Smooth muscle cell (in vitro differentiated cells): ENCODE results near the gene CARD14. TPM values are rescaled to one million over a fixed set of nuclear protein-coding genes. Genes with fewer than 3 reads are reported as not detected.

Experiments
- DNase-seq: peaks from one replicate; lab custom pipeline; 2025; ENCODE audit not compliant: unreplicated experiment; lab: John Stamatoyannopoulos, UW
- H2AFZ ChIP-seq: fragments of 200-600 bp; sonication (generic); 2 replicates; pipeline ENCODE4 v1.6.0; 2016; ENCODE audit warnings: antibody characterized with exemption, low read depth, mild to moderate bottlenecking
- H3F3A ChIP-seq: fragments of 200-600 bp; sonication (generic); 2 replicates; pipeline ENCODE4 v1.6.0; 2017; ENCODE audit warnings: antibody characterized with exemption, low read depth
- H3K27ac ChIP-seq: fragments of 200-600 bp; sonication (generic); 2 replicates; pipeline ENCODE4 v1.5.1; 2016; ENCODE audit warnings: low read depth, mild to moderate bottlenecking
- H3K27me3 ChIP-seq: fragments of 200-600 bp; sonication (generic); 2 replicates; pipeline ENCODE4 v1.6.1; 2016; ENCODE audit warnings: low read depth, mild to moderate bottlenecking
- H3K36me3 ChIP-seq: fragments of 200-600 bp; sonication (generic); 2 replicates; pipeline ENCODE4 v1.5.1; 2016; ENCODE audit warnings: low read depth
- H3K4me1 ChIP-seq: fragments of 200-600 bp; sonication (generic); 2 replicates; pipeline ENCODE4 v1.5.1; 2016; ENCODE audit warnings: low read depth
- H3K4me2 ChIP-seq: fragments of 200-600 bp; sonication (generic); 2 replicates; pipeline ENCODE4 v1.6.0; 2016; ENCODE audit warnings: mild to moderate bottlenecking
- H3K4me3 ChIP-seq: fragments of 200-600 bp; sonication (generic); 2 replicates; pipeline ENCODE4 v1.5.1; 2016; ENCODE audit warnings: mild to moderate bottlenecking
- H3K79me2 ChIP-seq: fragments of 200-600 bp; sonication (generic); 2 replicates; pipeline ENCODE4 v1.6.0; 2016; ENCODE audit warnings: low read depth, mild to moderate bottlenecking
- H3K9ac ChIP-seq: fragments of 200-600 bp; sonication (generic); 2 replicates; pipeline ENCODE4 v1.6.0; 2016; ENCODE audit warnings: low read depth
- H3K9me3 ChIP-seq: fragments of 200-600 bp; sonication (generic); replicated peaks from 2 replicates; pipeline ENCODE4 v1.5.1; 2016; ENCODE audit warnings: low read depth
- H4K20me1 ChIP-seq: fragments of 200-600 bp; sonication (generic); 2 replicates; pipeline ENCODE4 v1.6.0; 2016; ENCODE audit warnings: low read depth
- WGBS: methylation state at CpG from one replicate; pipeline ENCODE4 v1.1.7; 2016; ENCODE audit warnings: low lambda C conversion rate; 5-methylcytosine and 5-hydroxymethylcytosine counted together
- polyA plus RNA-seq: library from polyadenylated mRNA; unstranded; fragments of >200 nt; fragmentation: Nextera tagmentation; extraction: Ambion mirVana; gene quantifications from 2 replicates; pipeline ENCODE4 v1.2.1, GENCODE V29; 2016
- total RNA-seq: library from RNA; depleted of rRNA; stranded (reverse); fragments of >200 nt; gene quantifications from 2 replicates; pipeline ENCODE4 v1.2.3, GENCODE V29; 2014
- TF ChIP-seq, protein P1 (sequence below): fragments of 200-600 bp; sonication (generic); IDR thresholded peaks from 2 replicates; pipeline ENCODE4 v1.5.1; 2017; ENCODE audit warnings: borderline replicate concordance, mild to moderate bottlenecking, antibody characterized with exemption; ENCODE audit not compliant: insufficient read depth, poor library complexity, severe bottlenecking

CARD14 gene
- total and polyA plus RNA-seq, 2 experiments from 2014 or later: 1.0 to 1.8 TPM

DNA sequence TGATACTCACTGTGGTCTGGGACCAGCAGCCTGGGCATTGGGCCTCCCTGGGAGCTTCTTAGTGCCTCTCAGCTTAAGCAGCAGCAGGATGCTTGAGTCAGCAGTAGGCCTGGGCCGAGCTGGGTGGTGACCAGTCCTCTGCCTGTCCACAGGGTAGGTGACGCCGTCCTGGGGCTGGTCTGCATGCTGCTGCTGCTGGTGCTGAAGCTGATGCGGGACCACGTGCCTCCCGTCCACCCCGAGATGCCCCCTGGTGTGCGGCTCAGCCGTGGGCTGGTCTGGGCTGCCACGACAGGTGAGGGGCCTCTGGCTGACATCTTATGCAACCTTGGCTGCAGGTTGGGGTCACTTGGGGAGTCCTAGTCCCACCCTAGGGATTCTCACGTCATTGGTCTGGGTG, 57.8 kb downstream of the CARD14 start:
- DNase-seq: no peak
- Histone ChIP-seq H3K36me3 (peaks cover 12% of the 10 kb centered on the region), H3F3A (no peaks in the 10 kb centered on the region), H3K9ac (no peak overlapping the region), H3K9me3 (peaks cover 1% of the 10 kb centered on the region), H3K4me2 (no peak overlapping the region), H4K20me1 (no peaks in the 10 kb centered on the region), H3K79me2 (no peaks in the 10 kb centered on the region), H3K27ac (no peak overlapping the region), H2AFZ (no peak overlapping the region), H3K4me1 (no peaks in the 10 kb centered on the region), H3K27me3 (no peaks in the 10 kb centered on the region), H3K4me3 (no peak overlapping the region)
- TF ChIP-seq, protein P1, sequence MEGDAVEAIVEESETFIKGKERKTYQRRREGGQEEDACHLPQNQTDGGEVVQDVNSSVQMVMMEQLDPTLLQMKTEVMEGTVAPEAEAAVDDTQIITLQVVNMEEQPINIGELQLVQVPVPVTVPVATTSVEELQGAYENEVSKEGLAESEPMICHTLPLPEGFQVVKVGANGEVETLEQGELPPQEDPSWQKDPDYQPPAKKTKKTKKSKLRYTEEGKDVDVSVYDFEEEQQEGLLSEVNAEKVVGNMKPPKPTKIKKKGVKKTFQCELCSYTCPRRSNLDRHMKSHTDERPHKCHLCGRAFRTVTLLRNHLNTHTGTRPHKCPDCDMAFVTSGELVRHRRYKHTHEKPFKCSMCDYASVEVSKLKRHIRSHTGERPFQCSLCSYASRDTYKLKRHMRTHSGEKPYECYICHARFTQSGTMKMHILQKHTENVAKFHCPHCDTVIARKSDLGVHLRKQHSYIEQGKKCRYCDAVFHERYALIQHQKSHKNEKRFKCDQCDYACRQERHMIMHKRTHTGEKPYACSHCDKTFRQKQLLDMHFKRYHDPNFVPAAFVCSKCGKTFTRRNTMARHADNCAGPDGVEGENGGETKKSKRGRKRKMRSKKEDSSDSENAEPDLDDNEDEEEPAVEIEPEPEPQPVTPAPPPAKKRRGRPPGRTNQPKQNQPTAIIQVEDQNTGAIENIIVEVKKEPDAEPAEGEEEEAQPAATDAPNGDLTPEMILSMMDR: no peak
- 95% methylated on average over 11 of the region's 11 CpGs for WGBS

DNA sequence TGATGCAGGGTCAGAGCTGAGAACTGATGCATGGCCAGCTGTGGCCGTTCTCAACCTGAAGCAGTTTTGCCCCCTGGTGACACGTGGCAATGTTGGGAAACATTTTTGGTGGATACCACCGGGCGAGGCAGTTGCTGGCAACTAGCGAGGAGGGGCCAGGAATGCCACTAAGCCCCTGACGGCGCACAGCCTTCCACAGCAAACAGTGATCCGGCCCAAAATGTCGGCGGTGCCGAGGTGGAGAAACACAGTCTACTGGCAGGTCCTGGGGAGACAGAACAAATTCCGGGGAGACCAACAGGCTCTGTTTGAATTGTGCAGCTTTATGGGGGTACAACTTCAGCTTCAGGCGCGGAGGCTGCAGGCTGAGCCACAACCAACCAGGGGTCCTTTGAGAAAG, 58.6 kb downstream of the CARD14 start:
- Histone ChIP-seq H3K36me3 (peaks cover 18% of the 10 kb centered on the region), H3K4me3 (no peak overlapping the region), H3K4me1 (no peaks in the 10 kb centered on the region), H3K27me3 (no peaks in the 10 kb centered on the region), H3K79me2 (no peaks in the 10 kb centered on the region), H4K20me1 (no peaks in the 10 kb centered on the region), H3K9me3 (peaks cover 8% of the 10 kb centered on the region), H3K4me2 (no peak overlapping the region), H3K9ac (no peak overlapping the region), H2AFZ (no peak overlapping the region), H3K27ac (no peak overlapping the region), H3F3A (no peaks in the 10 kb centered on the region)
- TF ChIP-seq, protein P1: no peak
- no peak for DNase-seq
- 95% methylated on average over 14 of the region's 14 CpGs for WGBS

DNA sequence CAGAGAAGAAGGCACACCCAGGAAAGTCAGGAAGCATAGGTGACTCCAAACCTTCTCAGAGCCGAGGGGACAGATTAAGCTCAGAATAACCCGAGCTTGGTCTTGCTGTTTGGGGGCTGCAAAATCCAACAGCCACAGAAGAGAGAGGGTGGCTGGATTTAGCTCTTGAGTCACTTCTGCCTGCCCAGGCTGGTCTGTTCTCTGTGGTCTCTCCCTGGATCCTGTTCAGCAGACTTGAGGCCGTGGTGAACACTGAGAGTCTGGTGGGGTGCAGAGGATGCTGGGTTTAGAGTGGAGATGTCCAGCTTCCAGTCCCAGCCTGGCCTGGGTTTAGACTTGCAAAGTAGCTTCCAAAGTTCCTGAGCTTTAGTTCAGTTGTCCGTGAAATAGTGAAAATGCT, 59.2 kb downstream of the CARD14 start:
- Histone ChIP-seq H3F3A (no peaks in the 10 kb centered on the region), H3K9me3 (peaks cover 10% of the 10 kb centered on the region), H3K27me3 (no peaks in the 10 kb centered on the region), H3K9ac (no peak overlapping the region), H3K36me3 (peaks cover 19% of the 10 kb centered on the region), H3K4me2 (no peak overlapping the region), H3K27ac (no peak overlapping the region), H4K20me1 (no peaks in the 10 kb centered on the region), H3K4me1 (no peaks in the 10 kb centered on the region), H3K4me3 (no peak overlapping the region), H2AFZ (no peak overlapping the region), H3K79me2 (no peaks in the 10 kb centered on the region)
- no peak for DNase-seq
- TF ChIP-seq, protein P1: no peak
- WGBS: 90% methylated on average over 4 of the region's 4 CpGs

DNA sequence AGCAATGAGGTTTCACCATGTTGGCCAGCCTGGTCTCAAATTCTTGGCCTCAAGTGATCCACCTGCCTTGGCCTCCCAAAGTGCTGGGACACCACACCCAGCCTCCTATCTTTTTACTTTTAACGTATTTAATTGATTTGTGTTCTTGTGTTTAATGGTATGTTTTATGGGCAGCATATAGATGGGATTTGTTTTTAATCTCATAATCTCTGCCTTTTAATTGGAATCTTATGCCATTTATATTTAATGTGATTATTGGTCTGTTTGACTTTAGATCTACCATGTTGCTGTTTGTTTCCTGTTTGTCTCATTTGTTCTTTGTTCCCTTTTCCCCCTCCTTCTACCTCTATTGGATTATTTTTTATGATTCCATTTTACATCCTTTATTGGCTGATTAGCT, 62.6 kb downstream of the CARD14 start:
- Histone ChIP-seq H3K4me3 (no peak overlapping the region), H3K79me2 (no peaks in the 10 kb centered on the region), H3K27ac (no peak overlapping the region), H4K20me1 (no peaks in the 10 kb centered on the region), H2AFZ (no peak overlapping the region), H3K36me3 (peaks cover 27% of the 10 kb centered on the region), H3F3A (no peaks in the 10 kb centered on the region), H3K9me3 (peaks cover 10% of the 10 kb centered on the region), H3K4me1 (no peaks in the 10 kb centered on the region), H3K4me2 (no peak overlapping the region), H3K27me3 (no peaks in the 10 kb centered on the region), H3K9ac (no peak overlapping the region)
- 97% methylated on average over 1 of the region's 1 CpG for WGBS
- TF ChIP-seq, protein P1: no peak
- no peak for DNase-seq
